Endothelial cell (in vitro differentiated cells): ENCODE measurements around the gene HDAC4. TPM values are rescaled to one million over a fixed set of nuclear protein-coding genes. Genes with fewer than 3 reads are reported as not detected.

Source experiments
- DNase-seq: peaks from one replicate; pipeline ENCODE4 v3.0.0; 2021; ENCODE audit warnings: low spot score
- H3K27ac Mint-ChIP-seq: one replicate; pipeline ENCODE4 v1.8.0; 2021; ENCODE audit warnings: mixed read lengths, inconsistent platforms; ENCODE audit not compliant: unreplicated experiment
- H3K27me3 Mint-ChIP-seq: one replicate; pipeline ENCODE4 v1.8.0; 2021; ENCODE audit warnings: mild to moderate bottlenecking, moderate library complexity, mixed read lengths, inconsistent platforms; ENCODE audit not compliant: unreplicated experiment
- H3K36me3 Mint-ChIP-seq: one replicate; pipeline ENCODE4 v1.8.0; 2021; ENCODE audit warnings: mild to moderate bottlenecking, low read depth, mixed read lengths, inconsistent platforms; ENCODE audit not compliant: unreplicated experiment
- H3K4me1 Mint-ChIP-seq: one replicate; pipeline ENCODE4 v1.8.0; 2021; ENCODE audit warnings: mild to moderate bottlenecking, mixed read lengths, inconsistent platforms; ENCODE audit not compliant: unreplicated experiment
- H3K4me3 Mint-ChIP-seq: one replicate; pipeline ENCODE4 v1.8.0; 2021; ENCODE audit warnings: mild to moderate bottlenecking, mixed read lengths, inconsistent platforms; ENCODE audit not compliant: unreplicated experiment
- H3K9me3 Mint-ChIP-seq: one replicate; pipeline ENCODE4 v1.8.0; 2021; ENCODE audit warnings: mixed read lengths, inconsistent platforms; ENCODE audit not compliant: unreplicated experiment
- total RNA-seq: library from RNA; stranded (reverse); fragmentation: NEBNext Ultra II Directional; extraction: Animal tissue kit (Norgen Biotek cat#: 25700); gene quantifications from one replicate; pipeline ENCODE4 v1.2.1, GENCODE V29; 2021; ENCODE audit not compliant: unreplicated experiment
- TF ChIP-seq, protein P1 (sequence below): fragments of 200-600 bp; sonication (generic); IDR thresholded peaks from one replicate; pipeline ENCODE4 v1.5.0; 2021; ENCODE audit warnings: antibody characterized with exemption; ENCODE audit not compliant: unreplicated experiment

HDAC4 gene
- total RNA-seq, 1 donor from 2014 or later, result 26.0 TPM

DNA sequence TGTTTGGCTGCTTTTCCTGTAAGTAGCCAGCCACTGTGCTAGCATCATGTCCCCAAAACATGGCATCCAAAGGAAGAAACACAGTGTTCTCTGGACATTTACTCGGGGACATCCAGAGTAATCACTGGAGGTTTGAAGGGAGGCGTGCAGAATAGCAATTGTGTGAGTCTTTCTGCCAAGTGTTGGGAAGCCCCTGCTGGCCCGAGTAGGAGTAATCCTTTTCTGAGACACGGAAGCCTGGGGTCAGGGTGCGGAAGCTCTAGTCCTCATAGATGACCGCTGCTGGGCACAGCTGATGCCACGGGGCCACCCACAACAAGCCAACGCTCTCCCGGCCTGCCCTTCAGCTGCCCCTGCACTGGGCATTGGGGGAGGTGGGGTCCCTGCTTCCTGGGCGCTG is 24.8 kb upstream of the HDAC4 start:
- DNase-seq, result no peak
- Mint-ChIP-seq H3K4me3 (no peak overlapping the region), H3K27ac (no peak overlapping the region), H3K4me1 (no peaks in the 10 kb centered on the region), H3K9me3 (no peaks in the 10 kb centered on the region), H3K36me3 (no peaks in the 10 kb centered on the region), H3K27me3 (no peaks in the 10 kb centered on the region)
- TF ChIP-seq, protein P1, sequence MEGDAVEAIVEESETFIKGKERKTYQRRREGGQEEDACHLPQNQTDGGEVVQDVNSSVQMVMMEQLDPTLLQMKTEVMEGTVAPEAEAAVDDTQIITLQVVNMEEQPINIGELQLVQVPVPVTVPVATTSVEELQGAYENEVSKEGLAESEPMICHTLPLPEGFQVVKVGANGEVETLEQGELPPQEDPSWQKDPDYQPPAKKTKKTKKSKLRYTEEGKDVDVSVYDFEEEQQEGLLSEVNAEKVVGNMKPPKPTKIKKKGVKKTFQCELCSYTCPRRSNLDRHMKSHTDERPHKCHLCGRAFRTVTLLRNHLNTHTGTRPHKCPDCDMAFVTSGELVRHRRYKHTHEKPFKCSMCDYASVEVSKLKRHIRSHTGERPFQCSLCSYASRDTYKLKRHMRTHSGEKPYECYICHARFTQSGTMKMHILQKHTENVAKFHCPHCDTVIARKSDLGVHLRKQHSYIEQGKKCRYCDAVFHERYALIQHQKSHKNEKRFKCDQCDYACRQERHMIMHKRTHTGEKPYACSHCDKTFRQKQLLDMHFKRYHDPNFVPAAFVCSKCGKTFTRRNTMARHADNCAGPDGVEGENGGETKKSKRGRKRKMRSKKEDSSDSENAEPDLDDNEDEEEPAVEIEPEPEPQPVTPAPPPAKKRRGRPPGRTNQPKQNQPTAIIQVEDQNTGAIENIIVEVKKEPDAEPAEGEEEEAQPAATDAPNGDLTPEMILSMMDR, result no peak

DNA sequence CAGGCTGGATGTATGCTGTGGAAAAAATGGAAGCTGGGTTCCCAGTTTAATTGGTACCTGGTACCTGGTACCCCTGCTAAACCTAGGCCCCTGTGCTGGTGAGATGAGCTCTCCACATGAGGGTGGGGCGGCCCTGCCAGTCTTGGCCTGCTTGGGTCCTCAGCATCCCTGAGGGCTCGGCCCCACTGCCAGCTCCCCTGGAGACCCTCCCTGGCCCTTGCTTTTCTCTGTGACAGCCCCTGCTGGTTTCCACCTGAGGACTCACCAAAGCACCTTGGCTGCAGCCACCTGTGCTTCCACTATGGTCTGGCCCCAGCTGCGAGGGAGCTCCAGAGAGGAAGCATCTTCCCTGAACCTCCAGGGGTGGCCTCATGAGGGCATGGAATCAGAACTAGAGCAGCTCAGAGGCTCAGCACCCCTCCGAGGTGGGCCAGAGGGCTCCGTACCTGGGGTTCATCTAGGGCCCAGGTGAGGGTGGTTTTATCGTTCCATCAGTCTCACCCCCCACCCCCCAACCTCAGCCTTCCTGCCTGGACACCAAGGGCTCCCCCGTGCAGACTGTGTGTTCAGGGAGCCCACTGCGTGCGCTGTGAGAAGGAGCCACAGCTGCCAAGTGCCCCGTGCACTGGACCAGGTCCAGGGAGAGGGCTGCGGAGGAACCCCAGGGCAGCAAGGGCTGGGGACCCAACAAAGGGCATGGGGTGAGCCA is 23.7 kb upstream of the HDAC4 start:
- Mint-ChIP-seq H3K4me1 (no peaks in the 10 kb centered on the region), H3K4me3 (no peak overlapping the region), H3K9me3 (no peaks in the 10 kb centered on the region), H3K36me3 (no peaks in the 10 kb centered on the region), H3K27ac (no peak overlapping the region), H3K27me3 (no peaks in the 10 kb centered on the region)
- TF ChIP-seq, protein P1, result no peak
- DNase-seq, result no peak

DNA sequence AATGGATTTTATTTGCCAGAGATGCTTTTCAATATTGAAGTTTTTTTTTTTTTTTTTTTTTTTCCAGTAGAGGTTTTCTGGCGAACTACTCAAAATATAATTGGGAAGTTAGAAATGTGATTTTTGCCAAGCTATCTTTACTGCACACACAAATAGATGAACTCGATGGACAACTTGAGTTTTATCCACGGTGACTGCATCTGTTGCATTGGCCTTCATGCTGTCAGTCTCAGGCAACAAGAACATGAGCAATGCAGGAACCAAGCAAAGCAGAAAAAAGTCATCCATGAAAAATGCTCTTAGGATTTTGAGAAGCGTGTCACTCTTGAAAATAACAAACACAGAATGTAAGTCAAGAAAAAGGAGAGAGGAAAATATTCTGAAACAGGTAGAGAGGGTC is 22.7 kb upstream of the HDAC4 start:
- no peaks in the 10 kb centered on the region for H3K27me3 Mint-ChIP-seq
- TF ChIP-seq, protein P1, result no peak
- no peaks in the 10 kb centered on the region for H3K4me1 Mint-ChIP-seq
- no peak overlapping the region for H3K27ac Mint-ChIP-seq
- no peaks in the 10 kb centered on the region for H3K36me3 Mint-ChIP-seq
- H3K4me3 Mint-ChIP-seq, result no peak overlapping the region
- no peaks in the 10 kb centered on the region for H3K9me3 Mint-ChIP-seq
- DNase-seq, result no peak

DNA sequence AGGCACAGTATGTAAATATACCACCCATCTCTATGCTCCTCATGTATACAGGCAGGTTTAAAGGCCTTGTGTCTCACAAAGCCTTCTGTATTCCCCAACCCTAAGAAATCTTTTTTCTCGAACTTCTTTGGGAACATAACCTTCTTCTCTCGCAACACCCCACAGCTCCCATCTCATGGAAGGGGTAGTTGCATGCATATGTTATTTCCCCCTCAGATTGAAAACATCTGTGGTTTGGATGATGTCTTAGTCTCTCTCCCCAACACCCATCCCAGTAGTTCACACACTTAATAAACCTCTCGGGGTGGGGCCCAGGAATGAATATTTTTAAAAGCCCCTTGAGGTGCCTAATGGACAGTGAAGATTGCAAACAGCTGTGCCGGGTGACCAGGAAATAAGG is 21.0 kb upstream of the HDAC4 start:
- TF ChIP-seq, protein P1, result no peak
- Mint-ChIP-seq H3K4me1 (no peaks in the 10 kb centered on the region), H3K9me3 (no peaks in the 10 kb centered on the region), H3K27ac (no peak overlapping the region), H3K27me3 (no peaks in the 10 kb centered on the region), H3K4me3 (no peak overlapping the region), H3K36me3 (no peaks in the 10 kb centered on the region)
- no peak for DNase-seq

DNA sequence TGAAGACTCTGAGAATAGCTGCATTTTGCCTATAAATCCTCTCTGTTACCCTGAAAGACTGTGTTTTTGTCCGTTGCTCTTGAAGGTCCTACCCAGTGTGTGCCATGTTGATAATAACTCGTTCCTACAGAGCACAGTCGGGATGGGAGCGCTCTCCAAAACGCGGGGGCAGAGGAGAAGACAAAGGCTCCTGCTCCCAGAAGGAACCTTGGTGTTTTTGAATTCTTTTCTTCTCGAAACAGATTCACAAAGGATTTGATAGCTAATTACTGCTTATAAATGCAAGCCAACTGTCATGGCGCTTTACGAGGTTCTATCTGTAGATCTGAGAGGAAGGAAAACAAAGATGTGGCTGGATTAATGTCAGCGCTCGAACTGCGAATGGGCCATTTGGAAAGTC is 19.3 kb upstream of the HDAC4 start:
- Mint-ChIP-seq H3K27me3 (no peaks in the 10 kb centered on the region), H3K36me3 (no peaks in the 10 kb centered on the region), H3K9me3 (no peaks in the 10 kb centered on the region), H3K4me3 (no peak overlapping the region), H3K4me1 (no peaks in the 10 kb centered on the region), H3K27ac (no peak overlapping the region)
- TF ChIP-seq, protein P1, result no peak
- DNase-seq, result no peak
